GM19372 (cell line): ENCODE results near the gene UBA5.

Experiments
- ATAC-seq: cut with Tn5 transposase; IDR thresholded peaks from one replicate; pipeline ENCODE4 v1.9.1; 2021; ENCODE audit warnings: mild to moderate bottlenecking, low read depth, moderate library complexity; ENCODE audit not compliant: unreplicated experiment

The UBA5 gene

DNA sequence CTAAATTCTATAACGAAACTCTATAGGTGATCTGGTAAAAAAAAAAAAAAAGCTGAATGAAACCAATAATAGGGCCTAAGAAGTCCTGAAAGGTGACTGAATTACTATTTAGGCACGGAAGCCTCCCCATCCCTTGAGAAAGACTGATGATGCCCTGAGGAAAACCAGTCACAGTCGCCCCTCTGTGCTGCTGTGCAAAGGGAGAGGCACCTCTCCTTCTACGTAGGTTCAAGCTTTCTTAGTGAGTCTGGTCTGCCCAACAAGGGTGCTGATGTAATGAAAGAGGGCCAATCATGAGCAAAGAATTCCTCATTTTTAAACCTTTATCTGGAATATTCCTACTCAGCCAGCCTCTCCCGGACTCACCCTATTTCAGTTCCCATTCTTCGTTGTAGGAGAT lies 50.2 kb downstream of the UBA5 start:
- ATAC-seq = no peak

DNA sequence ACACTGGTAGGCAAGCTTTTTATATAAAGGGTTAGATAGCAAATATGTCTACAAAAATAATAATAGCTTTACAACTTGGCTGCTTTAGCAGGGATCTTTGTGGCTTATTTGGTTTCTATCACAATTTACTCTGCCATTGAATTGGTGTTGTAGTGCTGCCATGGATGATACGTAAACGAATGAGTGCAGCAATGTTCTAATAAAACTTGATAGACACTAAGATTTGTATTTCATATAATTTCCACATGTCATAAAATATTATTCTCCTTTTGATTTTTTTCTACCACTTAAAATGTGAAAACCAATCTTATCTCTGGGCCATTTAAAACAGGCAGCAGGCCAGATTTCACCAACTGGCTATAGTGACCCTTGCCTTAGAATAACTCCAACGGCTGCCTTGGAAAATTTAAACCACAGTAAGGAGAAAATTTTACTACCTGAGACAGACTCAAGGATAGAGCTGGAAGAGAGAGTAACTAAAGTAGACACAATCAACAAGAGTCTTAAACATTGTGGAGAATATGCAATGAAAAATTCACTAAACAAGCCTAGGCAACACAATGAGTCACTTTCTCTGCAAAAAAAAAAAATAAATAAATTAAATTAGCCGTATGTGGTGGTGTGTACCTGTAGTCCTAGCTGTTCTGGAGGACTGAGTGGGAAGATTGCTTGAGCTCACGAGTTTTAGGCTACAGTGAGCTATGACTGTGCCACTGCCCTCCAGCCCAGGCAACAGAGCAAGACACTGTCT lies 54.0 kb downstream of the UBA5 start:
- ATAC-seq = no peak

- no peak for ATAC-seq
These were observed 56.2 kb downstream of the UBA5 start for GRCh38 chr3:132716372-132716771.

GRCh38 chr3:132720228-132720627 lies 60.1 kb downstream of the UBA5 start:
- ATAC-seq = no peak

DNA sequence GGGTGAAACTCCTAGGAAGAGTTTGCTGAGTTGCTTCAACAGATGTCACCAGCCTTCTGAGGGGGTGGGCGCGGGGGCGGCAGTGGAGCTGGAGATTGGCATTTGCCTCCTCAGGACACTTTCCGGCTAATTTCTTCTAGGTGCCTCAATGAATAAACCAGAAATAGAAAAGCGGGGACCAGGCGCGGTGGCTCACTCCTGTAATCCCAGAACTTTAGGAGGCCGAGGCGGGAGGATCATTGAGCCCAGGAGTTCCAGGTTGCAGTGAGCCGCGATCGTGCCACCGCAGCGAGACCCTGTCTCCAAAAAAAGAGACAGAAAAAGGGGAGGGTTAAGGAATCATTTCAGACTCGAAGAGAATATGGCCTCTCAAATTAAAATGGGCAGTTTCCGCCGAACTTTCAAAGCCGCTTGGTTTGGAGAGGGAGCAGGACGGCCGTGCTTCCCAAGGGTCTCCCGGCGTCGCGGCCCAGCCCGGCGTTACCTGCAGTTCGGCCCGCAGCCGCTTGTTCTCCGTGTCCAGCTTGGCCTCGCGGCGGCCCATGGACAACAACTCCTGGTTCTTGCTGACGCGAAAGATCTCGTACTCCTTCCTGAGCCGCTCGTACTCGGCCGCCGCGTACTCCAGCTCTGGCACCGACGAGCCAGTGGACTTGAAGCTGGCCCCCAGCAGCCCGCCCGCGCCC lies 61.5 kb downstream of the UBA5 start:
- ATAC-seq = no peak

GRCh38 chr3:132722165-132723023 lies 62.3 kb downstream of the UBA5 start, which contains the start of gene NPHP3:
Gene NPHP3 (minus strand): TSS chr3:132722409. CDS start chr3:132722355, 54 bp downstream.
- peak; percentile 82 for ATAC-seq

GRCh38 chr3:132723024-132723950 lies 63.2 kb downstream of the UBA5 start:
- no peak for ATAC-seq

DNA sequence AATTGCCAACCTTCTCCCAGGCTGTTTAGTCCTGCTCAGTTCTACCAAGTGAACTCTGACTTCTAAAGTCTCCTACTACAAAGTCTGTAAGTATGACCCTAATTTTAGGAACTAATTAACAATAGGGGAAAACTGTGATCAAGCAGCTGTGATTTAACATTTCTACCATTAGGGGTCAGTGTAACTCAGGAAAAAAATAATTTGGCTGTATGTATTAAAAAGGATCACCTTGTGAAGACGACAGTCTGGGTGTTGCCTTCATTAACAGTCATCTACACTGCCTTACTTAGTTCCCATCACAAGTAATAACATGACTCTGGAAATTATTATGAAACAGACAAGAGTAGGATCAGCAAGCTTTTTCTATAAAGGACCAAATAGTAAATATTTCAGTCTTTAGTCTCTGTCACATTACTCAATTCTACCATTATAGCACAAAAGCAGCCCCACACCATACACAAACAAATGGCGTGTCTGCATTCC lies 66.3 kb downstream of the UBA5 start:
- no peak for ATAC-seq
